GM19395 (cell line): Measurements from ENCODE around the gene FBLN5.

Experiments
- ATAC-seq: cut with Tn5 transposase; IDR thresholded peaks from one replicate; pipeline ENCODE4 v1.9.1; 2021; ENCODE audit warnings: mild to moderate bottlenecking, moderate library complexity; ENCODE audit not compliant: unreplicated experiment

Gene FBLN5

DNA sequence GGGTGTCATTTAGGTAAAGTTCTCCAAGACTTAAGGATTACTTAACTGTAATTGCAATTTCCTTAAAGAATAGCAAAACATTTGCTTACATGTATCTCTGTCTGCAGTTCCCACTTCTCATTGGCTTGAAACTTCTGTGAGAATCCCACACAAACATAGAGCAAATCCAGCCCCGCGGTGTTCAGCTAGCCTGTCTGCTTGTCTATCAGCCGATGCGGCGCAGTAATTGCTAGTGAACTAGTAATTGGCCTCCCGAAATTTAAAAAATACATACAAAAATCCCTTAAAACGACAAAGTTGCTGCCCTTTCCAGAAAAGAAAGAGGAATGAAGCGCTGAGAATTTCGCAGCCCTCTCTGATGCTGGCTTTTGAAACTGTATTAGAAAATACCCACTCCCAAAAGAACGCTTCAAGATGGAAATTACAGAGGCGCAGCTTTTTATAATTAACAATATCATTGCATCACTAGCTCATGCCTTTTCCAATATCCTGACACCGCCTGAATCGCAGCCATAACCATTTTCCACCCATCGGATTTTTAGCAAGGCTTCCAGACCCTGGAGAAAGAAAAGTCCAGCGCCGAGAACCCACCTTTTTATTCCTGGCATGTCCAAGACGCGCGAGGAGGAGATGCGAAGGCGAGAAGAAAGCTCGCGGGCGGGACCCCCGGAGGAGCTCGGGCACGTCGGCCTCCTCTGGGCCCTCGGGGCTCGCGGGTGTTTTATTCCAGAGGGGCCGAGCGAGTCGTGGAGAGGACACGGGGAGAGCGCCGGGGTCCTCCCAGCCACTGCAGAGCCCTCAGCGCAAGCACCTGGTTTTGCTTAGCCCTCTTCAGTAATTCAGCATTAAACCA, 646 bp downstream of the FBLN5 start:
- no peak for ATAC-seq

GRCh38 chr14:91945751-91946621, 1.5 kb downstream of the FBLN5 start:
- no peak for ATAC-seq

DNA sequence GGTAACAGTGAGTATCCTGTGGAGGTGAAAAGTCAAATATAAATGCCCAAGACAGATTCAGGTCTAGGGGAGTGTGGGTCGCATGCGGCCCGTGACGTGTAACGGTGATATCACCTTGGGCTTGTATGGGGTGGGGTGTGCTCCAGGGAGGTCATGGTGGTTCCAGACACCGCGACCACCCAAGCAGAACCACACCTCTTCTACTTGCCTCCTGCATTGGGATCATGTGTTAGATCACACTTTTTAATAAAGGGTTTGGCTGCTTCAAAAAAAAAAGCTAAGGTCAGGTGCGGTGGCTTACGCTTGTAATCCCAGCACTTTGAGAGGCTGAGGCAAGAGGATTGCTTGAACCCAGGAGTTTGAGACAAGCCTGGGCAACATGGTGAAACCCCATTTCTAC, 4.5 kb downstream of the FBLN5 start:
- ATAC-seq = no peak

GRCh38 chr14:91942128-91942527, 5.4 kb downstream of the FBLN5 start:
- no peak for ATAC-seq

GRCh38 chr14:91940209-91940608, 7.3 kb downstream of the FBLN5 start:
- ATAC-seq = no peak

GRCh38 chr14:91935586-91935985, 11.9 kb downstream of the FBLN5 start:
- no peak for ATAC-seq

DNA sequence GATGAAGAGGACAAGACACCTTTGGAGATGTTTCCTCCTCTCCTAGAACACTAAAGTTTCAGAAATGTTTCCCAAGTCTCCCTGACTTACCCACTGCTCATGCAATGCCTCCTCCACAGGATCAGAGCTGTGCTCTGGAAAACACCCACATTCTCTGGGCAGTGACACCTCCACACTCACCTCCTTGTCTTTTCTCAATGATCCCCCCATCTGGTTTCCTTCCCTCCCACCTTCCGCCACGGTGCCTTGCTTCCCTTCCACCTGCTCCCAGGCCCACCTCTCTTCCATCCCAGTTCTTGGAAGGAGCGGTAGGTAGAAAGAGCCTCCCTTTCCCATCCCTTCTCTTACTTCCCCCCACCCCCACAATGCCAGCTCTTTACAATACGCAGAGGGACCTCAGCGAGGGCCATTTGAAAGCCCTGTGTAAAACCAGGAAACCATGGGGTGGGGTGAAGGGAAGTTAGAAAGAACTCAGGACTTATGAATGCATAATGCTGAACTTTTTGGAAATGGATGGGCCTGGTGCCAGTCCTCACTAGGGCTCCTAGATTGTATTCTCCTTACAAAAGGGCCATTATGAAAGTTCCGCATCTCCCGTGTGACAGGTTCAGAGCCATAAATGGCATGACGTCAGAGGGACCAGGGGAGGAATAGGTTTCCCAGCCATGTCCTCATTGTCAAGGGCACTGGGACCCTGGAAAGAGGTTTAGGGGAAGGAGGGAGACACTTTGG, 12.8 kb downstream of the FBLN5 start:
- ATAC-seq = no peak

GRCh38 chr14:91931478-91932088, 15.9 kb downstream of the FBLN5 start:
- ATAC-seq = no peak

DNA sequence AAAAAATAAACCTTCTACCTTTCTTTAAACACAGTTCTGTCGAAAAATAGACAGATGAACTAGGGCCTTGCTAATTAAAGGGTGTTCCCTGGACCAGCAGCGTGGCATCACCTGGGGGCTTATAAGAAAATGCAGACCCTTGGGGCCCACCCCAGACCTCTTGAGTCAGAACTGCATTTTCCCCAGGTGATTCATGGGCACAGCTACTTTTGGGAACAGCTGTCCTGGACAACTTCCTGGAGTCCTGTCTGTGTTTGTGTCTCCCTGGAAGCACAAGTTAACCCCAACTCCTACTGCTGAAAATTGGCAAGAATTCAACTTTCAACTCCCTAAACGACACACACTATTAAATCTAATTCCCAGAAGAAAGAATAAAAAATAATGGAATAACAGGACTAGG, 17.8 kb downstream of the FBLN5 start:
- no peak for ATAC-seq

GRCh38 chr14:91927800-91928199, 19.7 kb downstream of the FBLN5 start:
- no peak for ATAC-seq

DNA sequence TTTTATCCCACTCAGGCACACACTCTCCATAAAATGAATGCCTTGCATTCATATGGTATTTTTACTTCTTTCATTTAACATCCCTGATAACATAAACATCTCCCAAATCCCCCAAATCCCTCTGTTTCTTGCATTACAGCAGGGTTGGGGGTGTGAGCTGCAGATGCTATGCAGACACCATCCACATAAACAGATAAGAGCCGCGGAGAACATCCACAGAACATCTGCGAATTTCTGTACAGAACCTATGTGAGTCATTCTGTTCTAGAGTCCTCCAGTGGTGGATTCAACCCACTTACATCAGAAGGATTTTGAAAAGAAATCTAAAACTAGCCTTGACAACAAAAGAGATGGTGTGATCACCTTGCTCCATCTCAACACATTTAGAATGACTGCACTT, 20.3 kb downstream of the FBLN5 start:
- no peak for ATAC-seq

DNA sequence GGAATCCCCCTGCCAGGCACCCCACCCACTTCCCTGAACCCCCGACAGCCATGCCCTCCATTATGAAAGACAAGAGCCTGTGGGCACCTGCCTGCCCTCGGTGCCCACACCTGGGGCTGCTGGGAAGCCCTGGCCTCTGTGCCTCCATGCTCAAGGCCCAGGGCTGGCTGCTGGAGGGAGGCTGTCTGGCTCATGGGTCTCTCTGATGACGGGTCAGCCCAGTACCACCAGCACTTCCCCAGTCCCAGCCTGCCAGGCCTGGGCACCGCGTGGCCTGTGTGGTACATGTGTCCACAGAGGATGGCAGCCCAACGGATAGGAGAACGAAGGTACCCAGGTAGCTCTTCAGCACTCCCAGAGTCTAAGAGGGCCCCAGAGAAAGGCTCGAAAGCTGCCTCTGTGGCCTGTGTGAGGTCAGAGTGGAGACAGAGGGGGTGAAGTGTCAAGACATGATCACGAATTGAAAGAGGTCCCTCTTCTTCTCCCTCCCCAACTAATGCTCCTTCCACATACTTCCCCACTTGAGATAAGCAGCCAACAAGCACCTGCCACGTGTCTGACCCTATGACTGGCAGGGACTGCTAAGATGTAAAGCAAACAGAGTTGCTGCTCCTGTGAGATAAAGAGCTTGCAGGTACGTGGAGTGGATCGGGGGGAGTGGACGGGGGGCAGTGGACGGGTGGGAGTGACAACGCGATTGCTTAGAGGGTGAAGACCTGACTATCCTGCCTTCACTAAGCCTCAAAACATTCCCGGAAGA, 21.2 kb downstream of the FBLN5 start:
- no peak for ATAC-seq

GRCh38 chr14:91925727-91926121, 21.8 kb downstream of the FBLN5 start:
- ATAC-seq = no peak

- no peak for ATAC-seq
Measured at GRCh38 chr14:91925001-91925726, 22.3 kb downstream of the FBLN5 start.

GRCh38 chr14:91920526-91920925, 27.0 kb downstream of the FBLN5 start:
- no peak for ATAC-seq

GRCh38 chr14:91919814-91920213, 27.7 kb downstream of the FBLN5 start:
- no peak for ATAC-seq

DNA sequence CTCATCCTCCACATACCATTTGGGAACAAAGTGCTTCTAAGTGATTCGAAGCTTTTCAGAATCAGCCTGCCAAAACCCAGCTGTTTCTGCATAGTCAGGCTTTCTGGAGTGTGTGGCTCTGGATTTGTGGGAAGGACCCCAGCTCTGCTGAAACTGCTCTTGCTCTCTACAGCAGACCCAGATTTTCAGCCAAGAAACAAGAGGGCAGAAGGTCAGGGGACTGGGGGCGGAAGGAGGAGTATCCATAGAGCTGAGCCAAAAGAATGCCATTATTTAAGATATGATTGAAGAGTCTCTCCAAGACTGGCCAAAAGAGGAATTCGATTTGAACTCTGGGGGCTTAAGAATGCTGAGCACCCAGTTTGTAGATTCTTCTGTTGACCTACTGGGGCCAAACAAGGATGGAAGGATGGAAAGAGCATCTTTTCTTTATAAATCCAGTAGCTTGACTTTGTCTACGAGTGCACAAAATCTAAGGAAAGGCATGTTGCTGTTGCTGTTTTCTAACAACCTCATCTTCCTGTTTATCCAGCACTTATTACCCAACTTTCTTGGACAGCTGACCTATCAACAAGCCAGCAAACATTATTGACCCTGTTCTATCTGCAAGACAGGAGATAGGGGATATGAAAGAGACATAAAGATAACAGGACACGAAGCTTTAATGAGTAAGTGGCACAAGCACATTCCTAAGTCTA, 29.2 kb downstream of the FBLN5 start:
- no peak for ATAC-seq

- ATAC-seq = no peak
Measured at GRCh38 chr14:91912035-91912434, 35.5 kb downstream of the FBLN5 start.

GRCh38 chr14:91911474-91912032, 35.9 kb downstream of the FBLN5 start:
- ATAC-seq = peak; percentile 88
